Ishikawa (cell line): ENCODE data around the gene NHLRC2.

Experiments
- CEBPB ChIP-seq: IDR thresholded peaks from 2 replicates; pipeline ENCODE4 v1.6.1; 2012
- CREB1 ChIP-seq: IDR thresholded peaks from 2 replicates; pipeline ENCODE4 v1.6.1; 2012; ENCODE audit warnings: low read depth
- EGR1 ChIP-seq: IDR thresholded peaks from 2 replicates; pipeline ENCODE4 v1.6.1; 2012
- EP300 ChIP-seq: IDR thresholded peaks from 2 replicates; pipeline ENCODE4 v1.6.1; 2012; ENCODE audit warnings: borderline replicate concordance
- FOXM1 ChIP-seq: IDR thresholded peaks from 2 replicates; pipeline ENCODE4 v1.6.1; 2012; ENCODE audit warnings: low read depth, borderline replicate concordance
- MAX ChIP-seq: IDR thresholded peaks from 2 replicates; pipeline ENCODE4 v1.6.1; 2012
- NFIC ChIP-seq: IDR thresholded peaks from 2 replicates; pipeline ENCODE4 v1.6.1; 2012
- RAD21 ChIP-seq: IDR thresholded peaks from 2 replicates; pipeline ENCODE4 v1.6.1; 2012; ENCODE audit warnings: low read depth
- REST ChIP-seq: IDR thresholded peaks from 2 replicates; pipeline ENCODE4 v1.6.1; 2012; ENCODE audit warnings: low read depth, mild to moderate bottlenecking
- TAF1 ChIP-seq: IDR thresholded peaks from 2 replicates; pipeline ENCODE4 v1.6.1; 2012; ENCODE audit warnings: low read depth, mild to moderate bottlenecking
- TCF12 ChIP-seq: IDR thresholded peaks from 2 replicates; pipeline ENCODE4 v1.6.1; 2012; ENCODE audit warnings: low read depth
- TEAD4 ChIP-seq: IDR thresholded peaks from 2 replicates; pipeline ENCODE4 v1.6.1; 2012
- USF1 ChIP-seq: IDR thresholded peaks from 2 replicates; pipeline ENCODE4 v1.6.1; 2012
- YY1 ChIP-seq: IDR thresholded peaks from 2 replicates; pipeline ENCODE4 v1.6.1; 2012; ENCODE audit warnings: low read depth
- ZBTB7A ChIP-seq: IDR thresholded peaks from 2 replicates; pipeline ENCODE4 v1.6.1; 2012; ENCODE audit warnings: low read depth

Gene NHLRC2

GRCh38 chr10:113954409-113954808 lies 99.9 kb downstream of the NHLRC2 start:
- peak; percentile 53 for TF ChIP-seq NFIC
- no peak for TF ChIP-seq EP300

DNA sequence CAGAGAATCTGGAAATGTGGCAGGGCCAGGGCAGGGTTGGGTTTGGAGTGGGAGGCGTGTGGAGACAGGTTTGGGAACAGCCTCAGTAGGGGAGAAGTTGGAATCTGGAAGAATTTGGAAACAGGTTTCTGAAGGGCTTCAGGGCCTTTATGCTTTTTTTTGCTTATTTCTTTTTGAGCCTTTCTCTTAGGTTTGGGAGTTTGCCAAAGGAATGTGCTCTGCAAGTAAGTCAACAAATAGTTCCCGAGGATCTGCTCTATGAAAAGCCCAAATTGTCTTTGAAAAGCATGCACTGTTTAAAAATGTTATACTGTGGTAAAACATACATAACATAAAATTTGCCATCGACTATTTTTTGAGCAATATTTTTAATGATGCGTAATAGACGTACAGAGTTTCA lies 102.6 kb downstream of the NHLRC2 start:
- TF ChIP-seq EP300 (no peak), CEBPB (no peak), CREB1 (no peak), FOXM1 (no peak)

GRCh38 chr10:113958631-113959382 lies 104.3 kb downstream of the NHLRC2 start:
- TF ChIP-seq EGR1 (peak; percentile 78), RAD21 (no peak)

GRCh38 chr10:113959383-113959760 lies 104.9 kb downstream of the NHLRC2 start:
- no peak for TF ChIP-seq TAF1
- no peak for TF ChIP-seq NFIC
- no peak for TF ChIP-seq TEAD4

DNA sequence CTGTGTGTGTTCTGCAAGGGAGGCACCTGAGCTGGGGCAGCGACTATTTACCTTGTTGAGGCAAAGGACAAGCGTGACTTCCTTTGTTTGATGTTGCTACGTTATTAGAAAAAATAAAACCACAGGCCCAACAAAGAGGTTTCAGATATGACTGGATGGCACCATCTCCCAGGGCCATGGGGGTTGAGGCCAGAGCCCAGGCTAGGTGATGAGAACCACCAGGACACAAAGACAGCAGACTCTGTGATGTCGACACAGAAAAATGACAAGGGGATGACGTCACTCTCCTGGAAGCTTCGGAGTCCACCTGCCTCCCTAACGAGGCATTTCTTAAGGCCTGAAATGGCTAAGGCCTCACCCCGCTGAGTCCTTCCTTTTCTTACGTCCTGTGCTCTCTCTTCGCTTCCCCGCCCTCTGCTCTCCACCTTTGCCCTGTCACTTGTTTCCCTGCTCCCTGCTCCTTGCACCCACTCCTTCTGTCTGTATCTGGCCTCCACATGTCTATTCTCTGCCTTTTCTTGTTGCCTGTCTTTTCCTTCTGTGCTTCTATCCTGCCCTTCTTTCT lies 106.2 kb downstream of the NHLRC2 start:
- TF ChIP-seq ZBTB7A (no peak), EP300 (no peak), NFIC (no peak), FOXM1 (no peak), TEAD4 (no peak), EGR1 (no peak), RAD21 (no peak), TAF1 (no peak), USF1 (no peak), YY1 (no peak), REST (no peak), MAX (no peak), TCF12 (no peak), CEBPB (no peak), CREB1 (no peak)

GRCh38 chr10:113961182-113962031 lies 106.9 kb downstream of the NHLRC2 start:
- TF ChIP-seq CEBPB (no peak), EGR1 (no peak), NFIC (no peak), MAX (no peak), TAF1 (no peak), EP300 (no peak), FOXM1 (no peak), RAD21 (no peak), USF1 (no peak)

DNA sequence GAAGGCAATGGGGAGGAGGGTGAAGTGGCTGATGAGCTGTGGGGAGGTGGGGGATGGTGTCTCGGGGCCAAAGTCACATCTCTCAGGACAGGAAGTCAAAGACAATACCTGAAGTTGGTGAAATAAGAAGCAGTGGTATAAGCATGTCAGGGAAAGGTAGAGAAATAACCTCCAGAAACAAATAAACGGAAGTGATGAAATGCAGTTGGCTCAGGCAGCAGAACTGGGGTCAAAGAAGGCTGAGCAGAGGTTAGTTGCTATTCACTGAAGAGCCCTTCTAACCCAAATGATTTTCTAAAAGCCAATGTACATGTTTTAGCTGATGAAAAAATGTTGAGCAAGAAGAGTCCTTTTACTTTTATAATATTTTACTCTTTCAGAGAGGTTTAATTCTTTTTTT lies 110.6 kb downstream of the NHLRC2 start:
- TF ChIP-seq TEAD4 = no peak
- TF ChIP-seq RAD21 = no peak
- TF ChIP-seq CREB1 = no peak
- no peak for TF ChIP-seq TAF1
- TF ChIP-seq FOXM1 = no peak

DNA sequence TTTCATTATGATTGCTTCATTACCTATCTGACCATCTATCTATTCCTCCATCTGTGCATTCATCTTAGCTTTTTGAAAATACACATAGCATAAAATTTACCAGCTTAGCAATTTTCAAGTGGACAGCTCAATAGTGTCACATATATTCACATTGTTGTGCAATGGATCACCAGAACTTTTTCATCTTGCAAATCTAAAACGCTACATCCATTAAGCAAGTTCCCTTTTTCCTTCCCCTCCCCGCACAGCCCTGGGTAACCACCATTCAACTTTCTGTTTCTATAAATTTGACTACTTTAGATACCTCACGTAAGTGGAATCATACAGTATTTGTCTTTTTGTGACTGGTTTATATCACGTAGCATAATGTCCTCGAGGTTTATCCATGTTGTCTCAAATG lies 111.2 kb downstream of the NHLRC2 start:
- TF ChIP-seq CREB1 = no peak
- no peak for TF ChIP-seq ZBTB7A
- TF ChIP-seq RAD21 = no peak
- TF ChIP-seq YY1 = no peak
- no peak for TF ChIP-seq CEBPB
- no peak for TF ChIP-seq FOXM1
- no peak for TF ChIP-seq EP300
- no peak for TF ChIP-seq MAX
- TF ChIP-seq TAF1 = no peak
- no peak for TF ChIP-seq USF1
- TF ChIP-seq REST = no peak
- TF ChIP-seq NFIC = no peak
- no peak for TF ChIP-seq TCF12
- TF ChIP-seq TEAD4 = no peak
